GM12865 (cell line): ENCODE measurements around the gene GOLGA6L2.
"Not testable (repeated sequence)": the region's sequence is repeated elsewhere in the genome, so short reads cannot be mapped to it uniquely, and the experiment has no call there.

Experiments used
- DNase-seq: peaks from one replicate; pipeline ENCODE4 v3.0.0; 2010; ENCODE audit warnings: low read depth
- H3K4me3 ChIP-seq: 2 replicates; pipeline ENCODE4 v1.5.1; 2011; ENCODE audit warnings: mild to moderate bottlenecking, low read depth, low read length, control low read depth
- CTCF ChIP-seq: IDR thresholded peaks from 2 replicates; pipeline ENCODE4 v1.5.1; 2011; ENCODE audit warnings: low read length, control low read depth, low read depth, inconsistent platforms; ENCODE audit not compliant: insufficient read depth; ENCODE audit errors: missing control alignments

GOLGA6L2 gene

GRCh38 chr15:23415321-23415865 is 31.6 kb downstream of the GOLGA6L2 start:
- H3K4me3 ChIP-seq: no peak overlapping the region
- DNase-seq: no peak
- TF ChIP-seq CTCF: no peak

GRCh38 chr15:23412881-23413600 is 34.0 kb downstream of the GOLGA6L2 start:
- not testable (repeated sequence) for DNase-seq, H3K4me3 ChIP-seq

GRCh38 chr15:23411841-23412240 is 35.2 kb downstream of the GOLGA6L2 start:
- DNase-seq: no peak
- no peak for TF ChIP-seq CTCF
- no peak overlapping the region for H3K4me3 ChIP-seq

GRCh38 chr15:23403550-23403949 is 43.5 kb downstream of the GOLGA6L2 start:
- no peak for DNase-seq
- H3K4me3 ChIP-seq: no peak overlapping the region
- no peak for TF ChIP-seq CTCF

GRCh38 chr15:23402544-23402943 is 44.5 kb downstream of the GOLGA6L2 start:
- TF ChIP-seq CTCF: no peak
- H3K4me3 ChIP-seq: no peak overlapping the region
- DNase-seq: no peak

- no peak for DNase-seq
- no peak for TF ChIP-seq CTCF
- no peak overlapping the region for H3K4me3 ChIP-seq
Observed at GRCh38 chr15:23402140-23402539, 44.9 kb downstream of the GOLGA6L2 start.

GRCh38 chr15:23401627-23402026 is 45.4 kb downstream of the GOLGA6L2 start:
- no peak for DNase-seq
- TF ChIP-seq CTCF: no peak
- no peak overlapping the region for H3K4me3 ChIP-seq

GRCh38 chr15:23399207-23399606 is 47.8 kb downstream of the GOLGA6L2 start:
- not testable (repeated sequence) for H3K4me3 ChIP-seq, DNase-seq

- not testable (repeated sequence) for H3K4me3 ChIP-seq, DNase-seq
Observed at GRCh38 chr15:23398357-23398756, 48.7 kb downstream of the GOLGA6L2 start.
